Loucy (cell line): ENCODE results near the gene SERAC1.

ENCODE experiments used
- H2AFZ ChIP-seq: fragments of 200-600 bp; sonication (generic); 2 replicates; pipeline ENCODE4 v1.6.0; 2016; ENCODE audit warnings: antibody characterized with exemption, mild to moderate bottlenecking, low read length, moderate library complexity
- H3F3A ChIP-seq: fragments of 200-600 bp; 2 replicates; pipeline ENCODE4 v1.6.0; 2016; ENCODE audit warnings: antibody characterized with exemption, low read depth, mild to moderate bottlenecking
- H3K27me3 ChIP-seq: fragments of 200-600 bp; sonication (generic); 2 replicates; pipeline ENCODE4 v1.6.1; 2014; ENCODE audit warnings: low read length, mild to moderate bottlenecking; ENCODE audit not compliant: insufficient read depth, poor library complexity, severe bottlenecking
- H3K36me3 ChIP-seq: fragments of 200-600 bp; sonication (generic); 2 replicates; pipeline ENCODE4 v1.6.1; 2016; ENCODE audit warnings: low read length; ENCODE audit not compliant: insufficient read depth
- H3K4me1 ChIP-seq: fragments of 200-600 bp; sonication (generic); 2 replicates; pipeline ENCODE4 v1.5.1; 2014; ENCODE audit warnings: low read length, mild to moderate bottlenecking; ENCODE audit not compliant: insufficient read depth, poor library complexity, severe bottlenecking
- H3K4me2 ChIP-seq: fragments of 200-600 bp; sonication (generic); 2 replicates; pipeline ENCODE4 v1.6.0; 2014; ENCODE audit warnings: antibody characterized with exemption, low read length, low read depth, mild to moderate bottlenecking; ENCODE audit not compliant: poor library complexity, severe bottlenecking
- H3K4me3 ChIP-seq: fragments of 200-600 bp; sonication (generic); 2 replicates; pipeline ENCODE4 v1.5.1; 2014; ENCODE audit warnings: low read length, mild to moderate bottlenecking, mixed read lengths; ENCODE audit not compliant: poor library complexity, severe bottlenecking
- H3K79me2 ChIP-seq: fragments of 200-600 bp; sonication (generic); 2 replicates; pipeline ENCODE4 v1.6.1; 2014; ENCODE audit warnings: low read length; ENCODE audit not compliant: insufficient read depth
- H3K9ac ChIP-seq: fragments of 200-600 bp; sonication (generic); 2 replicates; pipeline ENCODE4 v1.6.0; 2014; ENCODE audit warnings: mild to moderate bottlenecking, low read depth, low read length, moderate library complexity; ENCODE audit not compliant: poor library complexity, severe bottlenecking
- H3K9me2 ChIP-seq: fragments of 200-600 bp; sonication (generic); replicated peaks from 2 replicates; pipeline ENCODE4 v1.6.1; 2016; ENCODE audit warnings: low read depth, low read length, mixed read lengths
- H3K9me3 ChIP-seq: fragments of 200-600 bp; sonication (generic); 2 replicates; pipeline ENCODE4 v1.6.1; 2014; ENCODE audit warnings: mild to moderate bottlenecking, antibody characterized with exemption, low read length, low read depth; ENCODE audit not compliant: insufficient read depth
- H4K20me1 ChIP-seq: fragments of 200-600 bp; sonication (generic); 2 replicates; pipeline ENCODE4 v1.6.0; 2014; ENCODE audit warnings: antibody characterized with exemption, low read length, mild to moderate bottlenecking; ENCODE audit not compliant: insufficient read depth, poor library complexity, severe bottlenecking
- EZH2phosphoT487 ChIP-seq: fragments of 200-600 bp; IDR thresholded peaks from 2 replicates; pipeline ENCODE4 v1.6.1; 2018; ENCODE audit warnings: antibody characterized with exemption, mild to moderate bottlenecking, moderate library complexity, borderline replicate concordance
- TF ChIP-seq, protein P1 (sequence below): fragments of 200-600 bp; sonication (generic); conservative IDR thresholded peaks from 2 replicates; pipeline ENCODE4 v1.5.1; 2014; ENCODE audit warnings: mild to moderate bottlenecking, antibody characterized with exemption, low read length

Gene SERAC1

GRCh38 chr6:158113802-158114201, 54.3 kb downstream of the SERAC1 start:
- no peaks in the 10 kb centered on the region for H3K27me3 ChIP-seq
- H2AFZ ChIP-seq, result no peak overlapping the region
- H4K20me1 ChIP-seq, result no peaks in the 10 kb centered on the region
- no peak overlapping the region for H3K4me2 ChIP-seq
- TF ChIP-seq, protein P1, sequence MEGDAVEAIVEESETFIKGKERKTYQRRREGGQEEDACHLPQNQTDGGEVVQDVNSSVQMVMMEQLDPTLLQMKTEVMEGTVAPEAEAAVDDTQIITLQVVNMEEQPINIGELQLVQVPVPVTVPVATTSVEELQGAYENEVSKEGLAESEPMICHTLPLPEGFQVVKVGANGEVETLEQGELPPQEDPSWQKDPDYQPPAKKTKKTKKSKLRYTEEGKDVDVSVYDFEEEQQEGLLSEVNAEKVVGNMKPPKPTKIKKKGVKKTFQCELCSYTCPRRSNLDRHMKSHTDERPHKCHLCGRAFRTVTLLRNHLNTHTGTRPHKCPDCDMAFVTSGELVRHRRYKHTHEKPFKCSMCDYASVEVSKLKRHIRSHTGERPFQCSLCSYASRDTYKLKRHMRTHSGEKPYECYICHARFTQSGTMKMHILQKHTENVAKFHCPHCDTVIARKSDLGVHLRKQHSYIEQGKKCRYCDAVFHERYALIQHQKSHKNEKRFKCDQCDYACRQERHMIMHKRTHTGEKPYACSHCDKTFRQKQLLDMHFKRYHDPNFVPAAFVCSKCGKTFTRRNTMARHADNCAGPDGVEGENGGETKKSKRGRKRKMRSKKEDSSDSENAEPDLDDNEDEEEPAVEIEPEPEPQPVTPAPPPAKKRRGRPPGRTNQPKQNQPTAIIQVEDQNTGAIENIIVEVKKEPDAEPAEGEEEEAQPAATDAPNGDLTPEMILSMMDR, result no peak
- peaks cover 70% of the 10 kb centered on the region; the same call in 1 of the 2 replicates for H3K36me3 ChIP-seq
- H3K9me2 ChIP-seq, result no peaks in the 10 kb centered on the region
- H3K4me1 ChIP-seq, result no peaks in the 10 kb centered on the region
- no peak overlapping the region for H3K9ac ChIP-seq
- no peak overlapping the region for H3K4me3 ChIP-seq
- H3K79me2 ChIP-seq, result no peaks in the 10 kb centered on the region
- no peaks in the 10 kb centered on the region for H3F3A ChIP-seq
- H3K9me3 ChIP-seq, result no peaks in the 10 kb centered on the region

GRCh38 chr6:158111987-158112386, 56.1 kb downstream of the SERAC1 start:
- Histone ChIP-seq H2AFZ (no peak overlapping the region), H3K4me2 (no peak overlapping the region), H4K20me1 (no peaks in the 10 kb centered on the region), H3F3A (no peaks in the 10 kb centered on the region), H3K4me1 (no peaks in the 10 kb centered on the region), H3K9me2 (no peaks in the 10 kb centered on the region), H3K27me3 (no peaks in the 10 kb centered on the region), H3K4me3 (no peak overlapping the region), H3K79me2 (no peaks in the 10 kb centered on the region), H3K9me3 (no peaks in the 10 kb centered on the region), H3K9ac (no peak overlapping the region), H3K36me3 (peaks cover 59% of the 10 kb centered on the region; the same call in 1 of the 2 replicates)
- TF ChIP-seq, protein P1, result no peak
- no peak for TF ChIP-seq EZH2phosphoT487

DNA sequence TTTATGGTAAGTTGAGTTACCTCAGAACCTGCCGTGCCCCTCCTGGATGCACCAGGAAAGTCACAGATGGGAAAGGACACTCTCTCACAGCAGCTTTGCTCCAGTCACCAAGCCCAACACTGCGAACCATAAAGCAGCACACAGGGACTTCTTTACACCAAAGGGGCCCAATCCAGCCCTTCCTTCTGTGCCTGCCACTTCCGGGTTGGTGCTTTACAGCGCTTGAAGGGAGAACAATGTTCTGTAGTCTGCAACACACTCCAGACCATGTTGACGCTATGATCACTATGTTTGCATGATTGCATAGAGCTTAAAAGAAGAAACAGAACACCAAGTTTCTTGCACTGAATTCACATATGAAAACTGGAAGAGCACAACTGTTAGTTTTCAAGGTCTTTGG, 57.1 kb downstream of the SERAC1 start:
- Histone ChIP-seq H2AFZ (no peak overlapping the region), H3K9ac (no peak overlapping the region), H3K4me1 (no peaks in the 10 kb centered on the region), H3F3A (no peaks in the 10 kb centered on the region), H4K20me1 (no peaks in the 10 kb centered on the region), H3K79me2 (no peaks in the 10 kb centered on the region), H3K36me3 (peaks cover 53% of the 10 kb centered on the region; the same call in 1 of the 2 replicates), H3K9me2 (no peaks in the 10 kb centered on the region), H3K4me2 (no peak overlapping the region), H3K4me3 (no peak overlapping the region), H3K27me3 (no peaks in the 10 kb centered on the region), H3K9me3 (no peaks in the 10 kb centered on the region)
- TF ChIP-seq, protein P1, result no peak
- TF ChIP-seq EZH2phosphoT487, result no peak
